IMR-90 (cell line): ENCODE data around the gene RBL2. TPM values are rescaled to one million over a fixed set of nuclear protein-coding genes. Genes with fewer than 3 reads are reported as not detected.

Source experiments
- ATAC-seq: fragments of 200-7000 bp; cut with Tn5 transposase; 2 replicates; pipeline ENCODE4 v1.9.1; 2020; ENCODE audit warnings: low read depth, mild to moderate bottlenecking, moderate library complexity
- BruUV-seq: library from RNA; stranded (reverse); fragments of 400-500 nt; replicated peaks from 2 replicates; lab custom pipeline; 2021; lab: Mats Ljungman, UMichigan
- CTCF ChIA-PET: fragments of 300-600 bp; formaldehyde crosslinking; extraction: SDS; loops from one replicate; lab custom pipeline; 2021; ENCODE audit warnings: antibody characterized with exemption; lab: Yijun Ruan, JAX
- POLR2A ChIA-PET: fragments of 300-600 bp; sonication (Branson Sonifier 250); formaldehyde crosslinking; loops from one replicate; lab custom pipeline; 2022; ENCODE audit warnings: antibody characterized with exemption; ENCODE audit not compliant: unreplicated experiment; lab: Charles Lee
- DNase-seq: peaks from one replicate; pipeline ENCODE4 v3.0.0; 2013
- H2AFZ ChIP-seq: replicated peaks from 2 replicates; pipeline ENCODE3; 2013; ENCODE audit warnings: low read length, mild to moderate bottlenecking; ENCODE audit not compliant: poor library complexity
- H2AK5ac ChIP-seq: 2 replicates; pipeline ENCODE4 v1.6.1; 2013; ENCODE audit warnings: low read depth, low read length, inconsistent platforms
- H2AK9ac ChIP-seq: replicated peaks from 2 replicates; pipeline ENCODE3; 2013; ENCODE audit warnings: mild to moderate bottlenecking, low read depth, low read length, moderate library complexity; ENCODE audit not compliant: poor library complexity
- H2BK120ac ChIP-seq: 2 replicates; pipeline ENCODE4 v1.6.1; 2013; ENCODE audit warnings: low read depth, low read length, inconsistent platforms
- H2BK15ac ChIP-seq: 3 replicates; pipeline ENCODE4 v1.6.1; 2013; ENCODE audit warnings: low read depth, low read length, inconsistent platforms
- H2BK20ac ChIP-seq: 2 replicates; pipeline ENCODE4 v1.6.1; 2013; ENCODE audit warnings: low read depth, mild to moderate bottlenecking, inconsistent platforms, low read length, moderate library complexity
- H2BK5ac ChIP-seq: 2 replicates; pipeline ENCODE4 v1.6.1; 2013; ENCODE audit warnings: mild to moderate bottlenecking, low read depth, low read length, inconsistent platforms; ENCODE audit not compliant: poor library complexity, severe bottlenecking
- H3K14ac ChIP-seq: replicated peaks from 2 replicates; pipeline ENCODE4 v1.6.1; 2013; ENCODE audit warnings: low read depth, low read length, inconsistent platforms
- H3K18ac ChIP-seq: 2 replicates; pipeline ENCODE4 v1.6.1; 2013; ENCODE audit warnings: low read depth, low read length, control low read depth
- H3K23ac ChIP-seq: 2 replicates; pipeline ENCODE4 v1.6.1; 2013; ENCODE audit warnings: low read depth, low read length, inconsistent platforms
- H3K27ac ChIP-seq: 2 replicates; pipeline ENCODE4 v1.5.1; 2013; ENCODE audit warnings: mild to moderate bottlenecking, control low read depth, low read length; ENCODE audit not compliant: insufficient read depth
- H3K27me3 ChIP-seq: 2 replicates; pipeline ENCODE4 v1.6.1; 2013; ENCODE audit warnings: low read length; ENCODE audit not compliant: control insufficient read depth, insufficient read depth
- H3K36me3 ChIP-seq: 2 replicates; pipeline ENCODE4 v1.6.1; 2013; ENCODE audit warnings: low read length, mixed read lengths; ENCODE audit not compliant: control insufficient read depth, insufficient read depth
- H3K4ac ChIP-seq: 2 replicates; pipeline ENCODE4 v1.6.1; 2013; ENCODE audit warnings: low read depth, low read length, inconsistent platforms
- H3K4me1 ChIP-seq: 2 replicates; pipeline ENCODE4 v1.6.1; 2013; ENCODE audit warnings: low read length, mixed read lengths; ENCODE audit not compliant: control insufficient read depth, insufficient read depth
- H3K4me2 ChIP-seq: 2 replicates; pipeline ENCODE4 v1.6.1; 2013; ENCODE audit warnings: low read depth, mild to moderate bottlenecking, control low read depth, low read length, moderate library complexity
- H3K4me3 ChIP-seq: 2 replicates; pipeline ENCODE4 v1.5.1; 2013; ENCODE audit warnings: low read depth, mild to moderate bottlenecking, control low read depth, low read length, moderate library complexity; ENCODE audit not compliant: insufficient read depth
- H3K56ac ChIP-seq: 2 replicates; pipeline ENCODE4 v1.6.1; 2013; ENCODE audit warnings: low read length, inconsistent platforms; ENCODE audit not compliant: insufficient read depth; ENCODE audit errors: extremely low read depth
- H3K79me1 ChIP-seq, 2 experiments: 2 replicates each; pipeline ENCODE4 v1.6.1; 2013; ENCODE audit warnings: low read length in 2 of 2, inconsistent platforms in 1 of 2, low read depth in 1 of 2
- H3K9ac ChIP-seq: 2 replicates; pipeline ENCODE4 v1.6.1; 2013; ENCODE audit warnings: low read depth, low read length, control low read depth
- H3K9me1 ChIP-seq: 2 replicates; pipeline ENCODE4 v1.6.1; 2013; ENCODE audit warnings: low read length, inconsistent platforms; ENCODE audit not compliant: insufficient read depth
- H3K9me3 ChIP-seq: 2 replicates; pipeline ENCODE4 v1.6.1; 2013; ENCODE audit warnings: low read length; ENCODE audit not compliant: control insufficient read depth, insufficient read depth
- H4K20me1 ChIP-seq: 2 replicates; pipeline ENCODE4 v1.6.1; 2013; ENCODE audit warnings: low read length, inconsistent platforms; ENCODE audit not compliant: insufficient read depth
- H4K5ac ChIP-seq: 2 replicates; pipeline ENCODE4 v1.6.1; 2013; ENCODE audit warnings: mild to moderate bottlenecking, low read depth, low read length, control low read depth
- H4K8ac ChIP-seq, 2 experiments: 2 replicates each; pipeline ENCODE4 v1.6.1; 2013; ENCODE audit warnings: low read depth in 2 of 2, low read length in 2 of 2, control low read depth in 1 of 2, inconsistent platforms in 1 of 2
- H4K91ac ChIP-seq: 2 replicates; pipeline ENCODE4 v1.6.1; 2013; ENCODE audit warnings: low read depth, low read length, inconsistent platforms; ENCODE audit not compliant: insufficient read depth
- BHLHE40 ChIP-seq: fragments of 150-350 bp; IDR thresholded peaks from 2 replicates; pipeline ENCODE4 v1.6.1; 2016; ENCODE audit warnings: mild to moderate bottlenecking, low read depth, low read length
- CEBPB ChIP-seq: IDR thresholded peaks from 2 replicates; pipeline ENCODE4 v1.6.1; 2012; ENCODE audit warnings: low read depth, low read length, improper control_type of control experiment
- CHD1 ChIP-seq: IDR thresholded peaks from 2 replicates; pipeline ENCODE4 v1.6.1; 2012; ENCODE audit warnings: low read depth, low read length, improper control_type of control experiment
- CTCF ChIP-seq: conservative IDR thresholded peaks from 2 replicates; pipeline ENCODE4 v1.5.1; 2012; ENCODE audit warnings: mild to moderate bottlenecking, low read depth, low read length, improper control_type of control experiment
- FOS ChIP-seq: fragments of 150-350 bp; IDR thresholded peaks from 2 replicates; pipeline ENCODE4 v1.6.1; 2016; ENCODE audit warnings: low read depth, low read length
- MAFK ChIP-seq: IDR thresholded peaks from 2 replicates; pipeline ENCODE4 v1.6.1; 2012; ENCODE audit warnings: low read depth, low read length, improper control_type of control experiment
- MAZ ChIP-seq: IDR thresholded peaks from 2 replicates; pipeline ENCODE4 v1.6.1; 2012; ENCODE audit warnings: low read depth, mild to moderate bottlenecking, low read length, improper control_type of control experiment, moderate library complexity, borderline replicate concordance
- MXI1 ChIP-seq: IDR thresholded peaks from 2 replicates; pipeline ENCODE4 v1.6.1; 2012; ENCODE audit warnings: low read depth, mild to moderate bottlenecking, low read length, moderate library complexity, borderline replicate concordance
- NFE2L2 ChIP-seq: fragments of 150-350 bp; IDR thresholded peaks from 2 replicates; pipeline ENCODE4 v1.6.1; 2016; ENCODE audit warnings: low read depth, mild to moderate bottlenecking, low read length
- POLR2A ChIP-seq: IDR thresholded peaks from 2 replicates; pipeline ENCODE4 v1.6.1; 2012; ENCODE audit warnings: mild to moderate bottlenecking, low read depth, low read length
- RAD21 ChIP-seq: IDR thresholded peaks from 2 replicates; pipeline ENCODE4 v1.6.1; 2012; ENCODE audit warnings: low read length, improper control_type of control experiment
- RCOR1 ChIP-seq: IDR thresholded peaks from 2 replicates; pipeline ENCODE4 v1.6.1; 2012; ENCODE audit warnings: mild to moderate bottlenecking, low read length, improper control_type of control experiment; ENCODE audit not compliant: insufficient replicate concordance
- RFX5 ChIP-seq: IDR thresholded peaks from 2 replicates; pipeline ENCODE4 v1.8.0; 2012; ENCODE audit warnings: low read depth, mild to moderate bottlenecking, low read length, moderate library complexity
- SMC3 ChIP-seq: fragments of 150-350 bp; IDR thresholded peaks from 2 replicates; pipeline ENCODE4 v1.6.1; 2016; ENCODE audit warnings: low read depth, mild to moderate bottlenecking, antibody characterized with exemption, low read length, moderate library complexity
- USF2 ChIP-seq: fragments of 150-350 bp; IDR thresholded peaks from 2 replicates; pipeline ENCODE4 v1.6.1; 2017; ENCODE audit warnings: mild to moderate bottlenecking, antibody characterized with exemption, low read length, low read depth
- whole genome bisulfite sequencing, 2 experiments: methylation state at CpG; one replicate each; pipeline versions ENCODE4 v1.1.5 to v1.1.7; 2013; ENCODE audit warnings: missing lambda C conversion rate in 2 of 2; ENCODE audit not compliant: insufficient read length in 1 of 2; ENCODE audit errors: extremely low coverage in 2 of 2; 5-methylcytosine and 5-hydroxymethylcytosine counted together
- dilution Hi-C: fragments of 300-500 bp; cut with HindIII; formaldehyde crosslinking; loops from one replicate; pipeline ENCODE4 v1.14.3; 2018; ENCODE audit warnings: low sequenced_read_pairs; ENCODE audit not compliant: unreplicated experiment
- in situ Hi-C: fragments of 300-500 bp; cut with MboI; formaldehyde crosslinking; loops from 3 replicates; pipeline ENCODE4 v1.14.3; 2019; ENCODE audit warnings: low sequenced_read_pairs, inconsistent platforms, mixed read lengths
- intact Hi-C: fragments of 100-400 bp; cut with micrococcal nuclease; formaldehyde crosslinking; loops from 2 replicates; pipeline ENCODE4 v1.10.0; 2022
- polyA plus RNA-seq, 3 experiments: library from polyadenylated mRNA; depleted of rRNA; stranded (reverse); fragments of >200 nt; gene quantifications; 2 replicates each; pipeline ENCODE4 v1.2.3, GENCODE V29; 2012; ENCODE audit warnings: low replicate concordance in 1 of 3
- total RNA-seq: library from RNA; depleted of rRNA; stranded (reverse); fragments of >200 nt; gene quantifications from 2 replicates; pipeline ENCODE4 v1.2.3, GENCODE V29; 2012
- TF ChIP-seq, protein P1 (sequence below): fragments of 150-350 bp; IDR thresholded peaks from 2 replicates; pipeline ENCODE4 v1.6.1; 2016; ENCODE audit warnings: low read depth, mild to moderate bottlenecking, low read length, moderate library complexity, borderline replicate concordance

Gene RBL2
- total and polyA plus RNA-seq, 2 of the 4 experiments (the other 2 are of a cell fraction) = 19.7 to 23.4 TPM

DNA sequence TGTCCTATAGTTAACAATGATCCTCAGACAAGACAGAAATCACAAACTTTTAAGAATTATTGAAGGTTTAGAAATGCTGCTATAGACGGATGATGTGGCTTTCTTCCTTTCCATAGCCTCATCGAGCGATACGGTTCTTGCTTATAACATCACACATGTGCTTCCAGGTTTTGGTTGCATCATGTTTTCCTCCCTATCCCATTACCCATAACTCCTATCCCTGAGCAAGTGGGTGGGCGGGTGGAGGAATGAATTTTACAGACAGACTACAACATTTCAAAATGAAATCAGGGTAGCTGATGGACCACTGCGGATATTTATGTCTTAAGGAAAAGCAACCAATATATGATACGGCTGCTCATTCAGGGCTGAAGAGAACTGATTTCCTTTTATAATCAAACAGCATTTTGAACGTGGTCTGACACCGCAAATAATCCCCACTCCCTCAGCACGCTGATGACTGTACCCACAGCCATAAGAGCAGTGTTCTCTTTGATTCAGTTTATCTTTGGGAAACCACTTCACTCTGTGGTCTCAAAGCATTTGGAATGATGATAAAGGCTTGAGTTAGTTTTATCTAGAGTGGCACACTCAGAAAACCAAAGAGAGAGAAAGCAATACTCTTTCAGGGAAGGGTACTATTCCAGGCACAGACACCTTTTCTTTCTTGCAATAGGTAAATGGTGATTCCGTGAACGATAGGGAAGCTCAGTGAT is 73.4 kb downstream of the RBL2 start:
- intact Hi-C loops (no loop called here), dilution Hi-C loops (no loop called here), in situ Hi-C loops (no loop called here)
- Histone ChIP-seq H2AFZ (no peak overlapping the region), H3K36me3 (no peaks in the 10 kb centered on the region), H3K9me3 (no peaks in the 10 kb centered on the region), H4K8ac (no peak overlapping the region), H3K18ac (no peak overlapping the region), H3K9me1 (0 out of 2 replicates have a peak, but pooled peaks cover 8% of the 10 kb centered on the region), H3K23ac (no peak overlapping the region), H3K4ac (no peak overlapping the region), H2BK15ac (no peak overlapping the region), H4K20me1 (no peaks in the 10 kb centered on the region), H2BK5ac (no peak overlapping the region), H3K4me1 (peaks cover 6% of the 10 kb centered on the region), H2BK120ac (no peak overlapping the region), H2AK9ac (no peak overlapping the region), H3K9ac (no peak overlapping the region), H3K4me2 (no peak overlapping the region), H3K14ac (no peak overlapping the region), H4K91ac (no peak overlapping the region), H3K79me1 (no peaks in the 10 kb centered on the region), H2BK20ac (no peak overlapping the region), H2AK5ac (no peak overlapping the region), H4K5ac (no peak overlapping the region), H3K4me3 (no peak overlapping the region), H3K27ac (no peak overlapping the region), H3K27me3 (no peaks in the 10 kb centered on the region; the same call in 1 of the 2 replicates), H3K56ac (no peak overlapping the region)
- CTCF ChIA-PET = no interaction called here
- POLR2A ChIA-PET = no interaction called here
- BruUV-seq = no TSS peak
- ATAC-seq (no peak), DNase-seq (no peak)
- TF ChIP-seq SMC3 (no peak), RFX5 (no peak), NFE2L2 (no peak), CTCF (no peak), MAFK (no peak), USF2 (no peak), MAZ (no peak), BHLHE40 (no peak), CHD1 (no peak), FOS (no peak), POLR2A (no peak), MXI1 (no peak), RAD21 (no peak), RCOR1 (no peak), CEBPB (no peak)
- TF ChIP-seq, protein P1, sequence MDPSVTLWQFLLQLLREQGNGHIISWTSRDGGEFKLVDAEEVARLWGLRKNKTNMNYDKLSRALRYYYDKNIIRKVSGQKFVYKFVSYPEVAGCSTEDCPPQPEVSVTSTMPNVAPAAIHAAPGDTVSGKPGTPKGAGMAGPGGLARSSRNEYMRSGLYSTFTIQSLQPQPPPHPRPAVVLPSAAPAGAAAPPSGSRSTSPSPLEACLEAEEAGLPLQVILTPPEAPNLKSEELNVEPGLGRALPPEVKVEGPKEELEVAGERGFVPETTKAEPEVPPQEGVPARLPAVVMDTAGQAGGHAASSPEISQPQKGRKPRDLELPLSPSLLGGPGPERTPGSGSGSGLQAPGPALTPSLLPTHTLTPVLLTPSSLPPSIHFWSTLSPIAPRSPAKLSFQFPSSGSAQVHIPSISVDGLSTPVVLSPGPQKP = no peak
- WGBS, 2 experiments = no CpG with 5 or more reads among the region's 12 CpGs
